HG03064 (cell line): ENCODE measurements around the gene EYS.
"Not testable (repeated sequence)": the region's sequence is repeated elsewhere in the genome, so short reads cannot be mapped to it uniquely, and the experiment has no call there.

Experiments used
- ATAC-seq: cut with Tn5 transposase; IDR thresholded peaks from one replicate; pipeline ENCODE4 v1.9.1; 2021; ENCODE audit warnings: low read depth; ENCODE audit not compliant: unreplicated experiment

The EYS gene

DNA sequence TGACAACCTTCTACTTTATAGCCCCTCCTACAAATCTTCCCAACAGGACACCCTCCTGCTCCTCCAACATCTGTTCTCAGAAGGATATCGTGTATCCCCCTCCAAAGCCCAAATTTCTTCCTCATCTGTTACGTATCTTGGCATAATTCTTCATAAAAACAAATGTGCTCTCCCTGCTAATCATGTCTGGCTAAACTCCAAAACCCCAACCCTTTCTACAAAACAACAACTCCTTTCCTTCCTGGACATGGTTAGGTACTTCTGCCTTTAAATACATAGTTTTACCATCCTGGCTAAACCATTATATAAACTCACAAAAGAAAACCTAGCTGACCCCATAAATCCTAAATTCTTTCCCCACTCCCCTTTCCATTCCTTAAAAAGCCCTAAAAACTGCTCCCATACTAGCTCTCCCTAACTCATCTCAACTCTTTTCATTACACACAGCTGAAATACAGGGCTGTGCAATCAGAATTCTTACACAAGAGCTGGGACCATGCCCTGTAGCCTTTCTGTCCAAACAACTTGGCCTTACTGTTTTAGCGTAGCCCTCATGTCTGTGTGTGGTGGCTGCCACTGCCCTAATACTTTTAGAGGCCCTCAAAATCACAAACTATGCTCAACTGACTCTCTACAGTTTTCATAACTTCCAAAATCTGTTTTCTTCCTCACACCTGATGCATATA, 1753.5 kb downstream of the EYS start:
- not testable (repeated sequence) for ATAC-seq

DNA sequence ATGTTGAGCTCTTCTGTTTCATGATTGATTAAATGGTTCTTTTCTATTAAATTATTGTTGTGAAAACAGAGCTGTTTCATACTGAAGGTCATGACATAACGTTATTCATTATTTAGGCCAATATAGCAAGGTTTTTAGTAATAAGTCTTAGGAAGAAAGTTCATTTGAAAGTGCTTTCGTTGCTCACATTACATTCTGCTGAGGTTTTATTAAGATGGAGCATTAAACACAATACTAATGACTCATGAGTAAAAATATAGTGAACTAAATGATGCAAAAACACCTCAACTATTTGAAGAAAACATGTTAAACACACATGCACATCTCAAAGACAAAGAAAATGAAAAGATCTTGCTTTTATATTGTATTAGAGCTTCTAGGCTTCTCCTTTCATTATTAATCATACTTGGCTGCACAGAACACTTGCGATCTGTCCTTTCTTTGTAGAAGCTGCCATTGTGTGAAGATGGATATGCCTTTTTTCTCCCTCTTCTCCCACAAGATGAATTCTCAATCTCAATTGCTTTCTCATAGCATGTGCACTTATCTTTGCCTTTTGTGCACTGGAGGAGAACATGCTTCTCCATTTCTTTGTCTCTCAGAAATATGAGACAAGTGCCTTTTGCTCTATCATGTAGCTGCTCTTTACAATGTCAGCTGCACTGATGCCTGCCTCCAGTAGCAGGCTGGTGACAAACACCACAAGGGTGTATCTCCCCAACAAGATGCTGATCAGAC, 1759.1 kb downstream of the EYS start:
- ATAC-seq, result no peak

DNA sequence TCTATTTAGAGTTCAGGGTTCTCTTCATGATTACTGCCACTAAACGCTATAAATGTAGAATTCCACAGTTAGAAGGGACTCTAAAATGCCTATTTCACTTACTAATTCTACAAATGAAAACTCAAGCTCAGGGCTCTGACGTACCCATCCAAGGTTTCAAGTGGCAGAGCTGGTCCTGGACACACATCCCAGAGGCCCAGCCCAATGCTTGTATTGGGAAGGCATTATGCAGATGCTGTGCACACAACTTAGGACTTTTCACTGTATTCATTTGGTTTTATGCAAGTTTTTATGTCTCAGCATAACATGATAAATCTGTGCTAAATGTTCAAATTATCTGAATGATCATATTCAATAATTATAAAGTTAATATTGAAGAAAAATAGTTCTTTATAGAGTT, 1761.0 kb downstream of the EYS start:
- no peak for ATAC-seq

DNA sequence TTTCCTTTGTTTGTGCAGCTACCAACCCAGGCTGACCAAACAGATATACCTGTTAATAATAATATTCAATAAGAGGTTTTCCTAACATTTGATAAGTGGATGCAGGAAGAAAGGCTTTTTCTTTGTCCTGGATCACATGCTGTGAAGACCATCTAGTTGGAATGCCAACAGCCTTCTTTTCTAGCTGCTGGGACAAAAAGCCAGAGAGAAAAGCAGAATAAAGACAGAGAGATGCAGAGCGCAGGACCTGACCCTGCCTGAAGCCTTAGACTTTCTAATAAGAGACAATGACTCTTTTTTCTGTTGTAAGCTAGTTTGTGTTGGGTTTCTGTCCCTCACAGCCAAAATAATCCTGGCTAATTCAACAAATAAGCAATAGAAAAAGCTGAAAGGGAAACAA, 1763.2 kb downstream of the EYS start:
- ATAC-seq, result no peak

DNA sequence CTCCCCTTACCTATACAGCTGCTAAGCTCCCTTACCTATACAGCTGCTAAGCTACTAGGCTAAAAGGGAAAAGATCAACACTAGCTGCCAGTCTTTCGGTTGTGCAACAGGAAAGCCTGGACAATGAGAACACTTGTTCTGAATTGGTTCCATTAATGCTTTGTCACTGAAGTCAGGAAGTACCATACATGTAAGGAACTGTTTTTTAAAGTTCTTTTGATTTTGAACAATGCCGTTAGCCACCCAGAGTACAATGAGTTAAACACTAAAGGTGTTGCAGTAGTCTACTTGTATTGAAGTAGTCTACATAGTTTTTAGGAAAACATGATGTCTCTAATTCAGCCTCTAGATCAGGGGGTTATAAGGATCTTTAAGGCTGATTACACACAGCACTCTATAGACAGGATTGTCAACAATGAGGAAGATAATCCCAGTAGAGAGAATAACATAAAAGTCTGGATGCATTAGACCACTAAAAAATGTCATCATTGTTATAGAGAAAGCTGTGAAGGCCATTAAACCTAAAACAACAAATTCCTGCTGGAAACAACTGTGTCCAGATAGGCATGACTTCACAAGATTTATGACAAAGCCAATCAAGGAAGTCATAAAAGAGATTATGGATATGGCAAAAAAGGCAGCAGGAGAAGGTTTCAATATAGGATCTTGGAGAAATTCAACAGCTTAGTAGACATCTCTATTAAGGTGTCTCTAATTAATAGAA, 1765.1 kb downstream of the EYS start:
- no peak for ATAC-seq

DNA sequence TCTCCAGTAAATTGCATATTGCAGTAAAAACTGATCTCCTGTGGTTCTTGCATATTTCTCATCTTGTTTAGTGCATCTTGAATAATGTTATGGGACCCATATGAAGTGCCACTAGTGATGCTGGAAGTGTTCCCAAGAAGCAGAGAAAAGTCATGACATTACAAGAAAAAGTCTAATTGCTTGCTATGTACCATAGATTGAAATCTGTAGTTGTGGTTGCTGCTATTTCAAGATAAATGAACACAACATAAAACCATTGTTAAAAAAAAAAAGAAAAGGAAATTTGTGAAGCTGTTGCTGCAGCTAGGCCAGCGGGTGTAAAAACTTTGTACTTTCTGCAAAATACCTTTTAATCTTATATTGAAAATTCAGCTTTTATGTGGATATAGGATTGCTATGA, 1767.0 kb downstream of the EYS start:
- ATAC-seq, result no peak

DNA sequence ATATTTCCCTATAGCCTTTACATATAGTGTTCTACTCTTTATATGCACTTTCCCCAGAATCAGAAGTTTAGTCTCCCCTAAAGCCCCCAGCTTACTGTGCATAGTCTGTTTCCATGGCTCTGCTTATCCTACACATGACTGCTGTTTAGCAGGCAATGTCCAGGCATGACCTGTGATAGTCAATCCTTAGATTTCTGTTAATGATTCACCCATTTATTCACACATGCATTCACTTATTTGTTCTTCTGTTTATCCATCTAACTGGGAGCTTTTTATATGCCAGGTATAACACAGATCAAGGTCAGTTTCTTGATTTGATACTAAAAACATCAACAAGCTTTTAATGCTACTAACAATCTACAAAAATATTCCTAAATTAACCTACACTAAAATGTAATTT, 1770.6 kb downstream of the EYS start:
- no peak for ATAC-seq

DNA sequence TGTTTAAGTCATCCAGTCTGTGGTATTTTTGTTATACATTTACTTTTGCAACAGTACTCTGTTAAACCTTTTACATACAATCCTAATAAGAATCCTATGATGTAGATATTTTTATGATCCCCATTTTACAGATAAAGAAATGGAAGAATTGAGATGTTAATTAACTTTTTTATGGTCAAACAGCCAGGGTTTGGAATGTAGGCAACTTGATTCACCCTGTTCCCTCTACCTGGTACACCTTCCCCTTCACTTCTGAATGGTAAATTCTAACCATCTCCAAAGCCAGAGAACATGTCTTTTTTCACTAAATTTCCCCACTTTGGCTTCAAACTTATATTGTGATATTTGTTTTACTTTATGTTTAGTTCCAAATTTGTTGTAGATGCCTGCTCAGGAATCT, 1771.3 kb downstream of the EYS start:
- no peak for ATAC-seq

DNA sequence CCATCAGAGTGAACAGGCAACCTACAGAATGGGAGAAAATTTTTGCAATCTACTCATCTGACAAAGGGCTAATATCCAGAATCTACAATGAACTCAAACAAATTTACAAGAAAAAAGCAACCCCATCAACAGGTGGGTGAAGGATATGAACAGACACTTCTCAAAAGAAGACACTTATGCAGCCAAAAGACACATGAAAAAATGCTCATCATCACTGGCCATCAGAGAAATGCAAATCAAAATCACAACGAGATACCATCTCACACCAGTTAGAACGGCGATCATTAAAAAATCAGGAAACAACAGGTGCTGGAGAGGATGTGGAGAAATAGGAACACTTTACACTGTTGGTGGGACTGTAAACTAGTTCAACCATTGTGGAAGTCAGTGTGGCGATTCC, 1773.1 kb downstream of the EYS start:
- ATAC-seq, result not testable (repeated sequence)

DNA sequence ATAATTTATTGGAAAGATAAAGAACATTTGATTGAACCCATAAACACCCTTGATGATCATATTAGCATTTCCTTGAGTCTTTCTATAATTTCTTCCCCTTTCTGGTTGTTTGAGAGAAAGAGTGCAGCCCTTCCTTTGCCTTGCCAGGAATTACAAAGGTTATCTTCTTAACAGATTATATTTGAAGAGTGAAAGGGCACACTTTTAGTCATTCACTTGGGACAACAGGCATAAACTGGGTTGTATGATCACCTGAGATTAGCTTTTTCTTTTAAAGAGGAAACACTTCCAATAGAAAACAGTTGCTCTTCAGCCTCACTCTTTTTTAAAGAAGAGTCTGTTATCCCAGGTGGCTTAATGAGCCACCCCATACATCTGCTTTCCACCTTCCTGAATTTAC, 1776.2 kb downstream of the EYS start:
- no peak for ATAC-seq

DNA sequence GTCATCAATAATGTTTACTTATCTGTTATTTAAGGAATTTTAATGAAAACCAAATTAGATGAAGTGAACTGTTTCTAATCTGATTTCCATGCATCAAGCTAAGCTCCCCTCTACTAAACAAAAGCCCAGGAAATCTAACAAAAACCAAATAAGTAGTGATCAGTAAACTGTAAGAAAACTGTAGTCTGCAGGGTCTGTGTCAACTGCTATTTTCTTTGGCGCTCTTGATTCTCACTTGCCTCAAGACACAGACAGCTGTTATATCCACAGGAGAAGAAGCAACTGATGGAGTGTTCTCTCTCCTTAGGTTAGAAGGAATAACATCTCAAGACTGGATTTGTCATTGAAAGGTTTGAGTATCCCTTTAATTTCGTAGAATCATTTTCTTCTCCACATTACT, 1777.9 kb downstream of the EYS start:
- ATAC-seq, result no peak

DNA sequence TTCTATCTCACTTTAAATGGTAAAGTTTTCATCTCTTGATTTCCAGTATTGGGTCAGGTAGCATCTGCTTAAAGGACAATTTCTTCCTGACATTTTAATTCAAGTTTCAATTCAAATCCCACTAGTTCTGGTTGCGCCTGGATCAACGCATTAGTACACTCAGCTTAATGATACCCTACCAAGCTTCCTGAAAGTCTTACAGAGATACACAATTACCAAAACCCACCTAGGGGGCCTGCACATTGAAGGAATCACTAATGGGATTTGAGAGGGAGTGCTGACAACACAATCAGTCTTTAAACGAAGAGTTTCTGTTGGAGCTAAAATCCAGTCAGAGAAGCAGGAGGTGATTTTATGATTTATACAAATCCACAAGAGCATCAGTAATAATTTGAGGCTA, 1778.4 kb downstream of the EYS start:
- no peak for ATAC-seq

DNA sequence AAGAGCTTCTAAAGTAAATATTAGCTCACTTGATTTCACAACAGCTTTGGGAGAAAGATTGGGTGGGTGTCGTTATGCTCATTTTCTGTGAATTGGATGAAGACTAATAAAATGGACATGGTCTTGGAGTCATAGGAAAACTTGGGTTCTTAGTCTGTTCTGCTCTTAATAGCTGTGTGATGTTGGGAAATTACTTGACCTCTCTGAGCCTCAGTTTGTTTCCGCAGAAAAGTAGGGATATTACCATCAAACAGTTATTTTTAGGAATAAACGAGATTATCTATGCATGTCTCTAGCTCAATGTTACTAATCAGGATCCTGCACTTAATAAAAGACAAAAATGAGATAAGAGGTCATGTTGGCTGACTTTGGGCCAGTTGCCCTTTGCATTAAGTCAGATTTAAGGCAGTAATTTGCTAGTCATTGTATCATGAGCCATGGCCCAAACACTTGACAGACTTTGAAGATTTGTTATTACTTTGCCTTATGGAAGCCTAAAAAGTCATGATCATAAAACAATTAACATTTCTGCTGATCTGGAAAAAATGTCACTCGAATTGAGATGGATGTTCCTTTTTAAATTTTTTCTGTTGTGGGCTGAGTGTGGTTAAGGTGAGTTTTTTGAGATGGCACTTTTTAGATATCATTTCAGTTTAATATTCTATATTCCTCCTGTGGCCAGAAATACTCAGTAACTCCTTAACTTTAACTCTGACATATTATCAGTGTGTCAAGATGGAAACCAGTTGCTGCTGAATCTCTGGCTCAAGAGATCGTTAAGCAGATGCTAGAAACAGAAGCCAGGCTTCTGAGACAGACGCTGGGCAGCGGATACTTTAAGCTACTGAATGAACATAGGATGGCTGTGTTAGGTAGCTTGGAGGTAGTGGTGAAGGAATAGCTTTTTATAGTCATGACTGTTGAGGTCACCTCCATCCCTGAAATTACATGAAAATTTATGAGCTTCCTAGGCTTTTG, 1779.8 kb downstream of the EYS start:
- ATAC-seq, result no peak

DNA sequence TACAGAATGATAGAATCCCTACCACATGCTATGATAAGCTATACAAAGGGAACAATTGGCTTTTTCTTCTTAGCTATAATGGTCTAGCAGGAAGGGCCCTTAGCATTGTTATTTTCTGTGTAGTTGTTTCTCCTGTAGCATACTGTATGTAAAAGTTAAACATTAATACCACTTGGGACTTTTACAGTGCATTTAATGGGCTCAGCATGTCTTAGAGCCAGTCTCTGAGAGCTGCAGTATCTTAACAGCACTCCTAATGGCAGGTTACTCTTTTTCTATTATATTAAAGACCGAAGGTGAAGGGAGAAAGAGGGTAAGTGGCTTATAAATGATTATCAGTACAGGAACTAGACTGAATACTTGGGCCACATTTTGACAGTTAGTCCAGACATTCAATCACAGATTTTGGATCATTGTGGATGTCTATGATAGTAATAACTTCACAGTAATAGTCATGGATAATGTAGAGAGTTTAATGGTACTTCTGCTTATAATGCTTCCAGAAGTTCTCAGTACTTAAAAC, 1780.7 kb downstream of the EYS start:
- ATAC-seq, result no peak

DNA sequence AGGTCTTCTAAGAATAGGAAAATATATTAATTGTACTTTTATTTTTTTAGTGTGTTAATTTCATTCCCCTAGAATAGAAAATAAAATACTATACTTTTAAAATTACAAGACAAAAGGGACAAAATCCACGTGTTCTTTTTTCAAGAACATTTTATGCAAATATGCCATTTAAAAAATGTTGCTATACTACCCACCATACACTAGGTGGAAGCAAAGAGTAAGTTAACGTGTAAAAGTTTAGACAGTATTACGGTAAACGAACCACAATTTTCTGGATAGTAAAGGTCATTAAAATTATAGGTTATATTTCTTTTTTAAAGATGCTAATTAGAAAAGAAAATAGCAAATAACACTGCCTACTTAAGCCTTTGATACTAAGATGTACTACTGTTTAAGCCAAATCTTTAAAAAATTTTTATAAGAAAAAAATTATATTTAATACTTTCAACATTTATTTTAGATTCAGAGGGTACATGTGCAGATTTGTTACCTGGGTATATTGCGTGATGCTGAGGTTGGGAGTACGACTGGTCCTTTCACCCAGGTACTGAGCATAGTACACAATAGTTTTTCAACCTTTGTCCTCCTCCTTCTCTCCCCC, 1783.8 kb downstream of the EYS start:
- no peak for ATAC-seq

DNA sequence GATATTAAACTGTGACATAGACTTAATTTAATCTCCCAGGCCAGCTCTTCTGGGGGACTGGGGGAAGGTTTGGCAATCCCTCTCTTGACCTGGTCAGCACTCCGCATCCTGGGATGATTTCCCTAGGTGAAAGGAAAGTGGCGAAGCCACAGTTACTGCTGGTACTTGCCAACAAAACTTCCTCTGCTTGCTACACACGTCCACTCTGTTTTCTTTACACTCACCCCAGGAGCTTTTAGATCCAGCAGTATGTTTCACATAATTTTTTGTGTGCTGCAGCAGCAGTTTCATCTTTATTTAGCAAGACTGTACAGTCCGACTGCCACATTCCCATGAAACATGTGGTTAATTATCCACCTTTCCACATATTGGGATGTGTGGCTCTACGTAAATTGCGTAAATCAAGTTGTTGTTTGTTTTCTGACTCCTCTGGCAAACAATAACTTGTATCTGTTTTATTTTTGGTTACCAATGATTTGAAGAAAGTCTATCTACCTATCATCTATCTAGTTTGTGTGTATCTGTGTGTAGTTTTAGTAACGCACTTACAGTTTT, 1787.4 kb downstream of the EYS start:
- ATAC-seq, result no peak

DNA sequence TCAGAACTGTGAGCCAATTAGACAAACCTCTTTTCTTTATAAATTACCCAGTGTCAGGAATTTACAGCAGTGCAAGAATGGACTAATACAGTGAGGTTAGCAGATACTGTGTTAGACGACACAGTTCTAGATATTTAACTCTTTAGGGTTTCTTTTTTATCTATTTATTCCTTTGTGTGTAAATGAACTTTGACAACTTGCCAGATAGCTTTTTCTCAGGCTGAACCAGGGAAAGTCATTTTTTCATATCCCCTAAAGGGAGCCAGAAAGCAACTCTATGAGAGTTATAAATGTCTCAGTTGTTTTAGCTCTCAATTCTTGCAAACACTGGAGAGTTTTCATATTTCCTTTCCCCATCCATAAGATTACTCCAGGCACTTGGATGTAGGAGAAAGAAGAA, 1794.1 kb downstream of the EYS start:
- ATAC-seq, result no peak

DNA sequence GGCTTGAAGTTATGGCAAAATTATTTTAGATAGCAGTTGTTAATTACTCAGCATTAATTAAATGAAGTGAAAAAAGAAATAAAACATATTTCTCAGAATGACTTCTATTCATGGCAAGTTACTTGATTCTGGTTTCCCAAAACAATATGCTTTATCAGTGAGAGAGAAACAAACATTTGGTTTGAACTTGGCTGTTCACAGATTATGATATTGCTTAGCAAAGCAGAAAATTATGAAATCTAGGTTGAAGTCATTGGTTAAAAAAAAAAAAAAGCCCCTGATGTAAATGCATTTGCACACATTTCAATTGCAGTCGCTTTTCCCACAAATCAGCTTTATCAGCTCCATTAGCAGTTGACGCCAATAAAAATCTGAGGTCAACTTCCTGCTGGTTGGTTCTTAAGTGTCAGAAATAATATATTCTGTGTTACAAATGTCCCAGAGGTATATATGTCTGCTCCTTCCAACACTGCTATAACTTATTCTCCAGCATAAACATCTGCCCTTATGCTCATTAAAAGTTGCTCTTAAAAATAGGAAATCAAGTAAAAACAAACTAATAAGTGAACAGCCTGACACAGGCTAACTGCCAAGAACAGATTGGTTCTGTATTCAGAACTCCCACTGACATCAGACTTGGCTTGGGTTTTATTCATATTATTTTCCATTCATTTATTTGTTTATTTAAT, 1796.0 kb downstream of the EYS start:
- no peak for ATAC-seq

DNA sequence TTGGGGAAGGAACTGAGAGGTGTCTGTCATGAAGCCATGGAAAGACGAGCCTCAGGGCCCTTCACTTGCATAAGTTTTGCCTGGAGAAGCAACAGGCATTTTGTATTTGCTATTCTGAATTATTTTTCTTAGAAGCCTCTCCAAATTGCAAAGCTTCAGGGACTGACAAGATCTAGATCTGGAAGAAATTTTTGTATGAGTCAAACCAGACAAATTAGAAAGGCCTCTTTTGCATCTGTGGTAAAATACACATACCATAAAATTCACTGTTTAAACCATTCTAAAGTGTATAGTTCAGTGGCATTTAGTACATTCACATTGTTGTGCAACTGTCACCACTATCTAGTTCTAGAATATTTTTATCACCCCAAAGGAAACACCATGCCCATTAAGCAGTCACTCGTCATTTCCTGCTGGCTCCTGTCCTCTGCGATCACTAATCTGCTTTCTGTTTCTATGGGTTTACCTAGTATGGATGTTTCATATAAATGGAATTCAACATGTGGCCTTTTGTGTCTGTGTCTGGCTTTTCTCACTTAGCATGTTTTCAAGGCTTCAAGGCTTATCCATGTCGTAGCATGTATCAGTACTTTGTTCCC, 1802.3 kb downstream of the EYS start:
- no peak for ATAC-seq
